ENCODE results near the gene C10orf53. TPM values are rescaled to one million over a fixed set of nuclear protein-coding genes. Genes with fewer than 3 reads are reported as not detected.

Gene C10orf53
- total and polyA plus RNA-seq, 12 donors: not detected

DNA sequence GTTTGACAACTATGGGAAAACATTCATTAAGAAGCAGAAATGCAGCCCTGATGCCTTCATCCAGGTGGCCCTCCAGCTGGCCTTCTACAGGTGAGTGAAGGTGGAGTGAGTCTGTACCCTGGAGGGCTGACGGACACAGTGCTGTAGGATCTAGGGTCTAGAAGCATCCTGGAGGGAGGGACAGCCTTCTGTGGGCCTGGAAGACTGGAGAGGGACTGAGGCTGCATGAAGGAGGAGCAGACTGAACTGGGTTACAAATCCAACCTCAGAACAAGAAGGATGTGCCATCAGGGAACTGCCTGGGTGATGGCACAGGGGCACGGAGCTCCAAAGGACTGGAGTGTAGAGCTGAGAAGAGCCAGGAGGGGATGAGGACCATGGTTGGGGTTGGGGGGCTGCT is 27.5 kb upstream of the C10orf53 start:
- TF ChIP-seq, protein P1, sequence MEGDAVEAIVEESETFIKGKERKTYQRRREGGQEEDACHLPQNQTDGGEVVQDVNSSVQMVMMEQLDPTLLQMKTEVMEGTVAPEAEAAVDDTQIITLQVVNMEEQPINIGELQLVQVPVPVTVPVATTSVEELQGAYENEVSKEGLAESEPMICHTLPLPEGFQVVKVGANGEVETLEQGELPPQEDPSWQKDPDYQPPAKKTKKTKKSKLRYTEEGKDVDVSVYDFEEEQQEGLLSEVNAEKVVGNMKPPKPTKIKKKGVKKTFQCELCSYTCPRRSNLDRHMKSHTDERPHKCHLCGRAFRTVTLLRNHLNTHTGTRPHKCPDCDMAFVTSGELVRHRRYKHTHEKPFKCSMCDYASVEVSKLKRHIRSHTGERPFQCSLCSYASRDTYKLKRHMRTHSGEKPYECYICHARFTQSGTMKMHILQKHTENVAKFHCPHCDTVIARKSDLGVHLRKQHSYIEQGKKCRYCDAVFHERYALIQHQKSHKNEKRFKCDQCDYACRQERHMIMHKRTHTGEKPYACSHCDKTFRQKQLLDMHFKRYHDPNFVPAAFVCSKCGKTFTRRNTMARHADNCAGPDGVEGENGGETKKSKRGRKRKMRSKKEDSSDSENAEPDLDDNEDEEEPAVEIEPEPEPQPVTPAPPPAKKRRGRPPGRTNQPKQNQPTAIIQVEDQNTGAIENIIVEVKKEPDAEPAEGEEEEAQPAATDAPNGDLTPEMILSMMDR (IDR thresholded peaks at IDR 0.05): no peak
- Histone ChIP-seq H3K9me3 (no peaks in the 10 kb centered on the region), H3K4me3 (no peak overlapping the region), H3K36me3 (no peaks in the 10 kb centered on the region), H3K27me3 (peaks cover 0 to 64% (median 16%) of the 10 kb centered on the region in 7 donors), H3K27ac (no peak overlapping the region), H3K4me1 (no peaks in the 10 kb centered on the region)
- DNase-seq (no peak), ATAC-seq (no peak)
- 58 to 68% methylated on average over 2 of the region's 2 CpGs for WGBS, 2 donors
- intact Hi-C loops (cut with DNase I): no loop called here

DNA sequence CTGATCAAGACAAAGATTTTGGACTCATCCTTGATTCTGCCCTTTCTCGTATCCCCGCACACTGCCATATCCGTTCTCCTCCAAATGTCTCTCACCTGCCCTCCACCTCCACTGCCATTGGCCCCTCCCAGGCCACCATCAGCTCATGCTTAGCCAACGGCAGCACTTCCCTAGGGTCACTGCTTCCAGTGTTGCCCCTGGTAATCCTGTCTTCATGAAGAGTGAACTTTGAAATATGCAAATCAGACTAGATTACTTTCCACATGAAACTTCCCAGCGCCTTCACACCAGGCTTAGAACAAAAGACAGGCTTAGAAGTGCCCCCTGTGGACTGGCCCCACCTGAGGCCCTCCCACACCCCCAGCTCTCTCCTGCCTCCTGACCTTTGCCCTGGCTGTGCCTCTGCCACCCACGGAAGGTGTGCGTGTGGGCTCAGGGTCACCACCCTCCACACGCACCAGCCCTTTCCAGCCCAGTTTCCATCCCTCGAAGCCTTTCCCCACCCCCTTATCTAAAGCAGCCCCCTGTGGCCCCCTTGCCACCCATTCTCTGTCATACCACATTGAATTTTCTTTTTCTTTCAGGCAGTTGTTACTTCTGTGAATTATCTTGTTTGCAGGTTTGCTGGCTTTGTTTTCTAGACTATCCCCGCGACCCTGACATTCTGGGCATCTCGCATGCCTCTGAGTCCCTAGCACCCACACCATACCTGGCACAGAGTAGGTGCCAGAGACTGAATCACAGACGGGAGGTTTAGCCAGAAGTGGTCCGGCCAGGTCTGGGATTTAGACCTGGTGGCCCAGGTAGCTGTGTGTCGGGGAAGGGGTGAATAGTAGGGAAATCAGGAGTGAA is 26.8 kb upstream of the C10orf53 start:
- H3K27me3 ChIP-seq: peaks cover 0 to 62% (median 16%) of the 10 kb centered on the region in 7 donors
- no peak overlapping the region for H3K27ac ChIP-seq
- ATAC-seq (no peak), DNase-seq (no peak)
- 71 to 76% methylated on average over 15 of the region's 15 CpGs for WGBS, 2 donors
- H3K4me1 ChIP-seq: no peaks in the 10 kb centered on the region
- no peak overlapping the region for H3K4me3 ChIP-seq
- H3K36me3 ChIP-seq: no peaks in the 10 kb centered on the region
- TF ChIP-seq, protein P1 (IDR thresholded peaks at IDR 0.05): no peak
- intact Hi-C loops (cut with DNase I): no loop called here
- H3K9me3 ChIP-seq: no peaks in the 10 kb centered on the region

DNA sequence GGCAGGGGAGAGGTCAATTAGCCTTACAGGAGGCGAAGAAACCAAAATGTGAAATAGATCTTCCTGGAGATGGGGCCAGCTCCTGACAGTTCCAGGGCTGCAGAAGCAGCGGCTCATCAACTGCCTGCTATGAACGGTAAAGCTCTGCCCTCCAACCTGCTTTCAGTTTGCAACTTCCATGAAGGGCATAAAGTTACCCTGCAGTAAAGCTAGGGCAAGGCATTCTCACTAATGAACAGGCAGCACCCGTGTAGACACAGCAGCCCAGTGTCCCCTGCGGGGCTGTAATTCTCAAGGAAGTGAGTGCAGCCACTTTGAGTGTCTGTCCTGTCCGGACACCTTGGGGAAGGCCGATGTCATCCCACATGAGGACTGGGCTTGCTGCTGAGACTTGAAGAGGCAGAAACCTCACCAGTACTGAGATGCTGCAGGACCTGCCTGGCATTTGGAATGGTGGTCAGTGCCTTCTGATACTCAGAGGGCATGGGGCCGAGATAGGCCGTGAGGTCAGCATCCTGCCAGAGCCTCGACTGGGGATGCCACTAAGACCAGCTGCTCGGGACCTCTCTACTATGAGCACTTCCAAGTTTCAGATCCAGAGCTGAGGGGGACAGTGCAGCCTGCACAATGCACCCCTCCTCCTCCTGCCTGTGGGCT is 26.1 kb upstream of the C10orf53 start:
- Histone ChIP-seq H3K27me3 (peaks cover 0 to 59% (median 16%) of the 10 kb centered on the region in 7 donors), H3K9me3 (peaks cover 0 to 6% (median 0%) of the 10 kb centered on the region in 11 donors), H3K36me3 (no peaks in the 10 kb centered on the region), H3K27ac (no peak overlapping the region), H3K4me1 (no peaks in the 10 kb centered on the region), H3K4me3 (no peak overlapping the region)
- no peak for ATAC-seq
- intact Hi-C loops (cut with DNase I): no loop called here
- 76 to 77% methylated on average over 11 of the region's 11 CpGs for WGBS, 2 donors
- no peak for DNase-seq
- TF ChIP-seq, protein P1 (IDR thresholded peaks at IDR 0.05): no peak

DNA sequence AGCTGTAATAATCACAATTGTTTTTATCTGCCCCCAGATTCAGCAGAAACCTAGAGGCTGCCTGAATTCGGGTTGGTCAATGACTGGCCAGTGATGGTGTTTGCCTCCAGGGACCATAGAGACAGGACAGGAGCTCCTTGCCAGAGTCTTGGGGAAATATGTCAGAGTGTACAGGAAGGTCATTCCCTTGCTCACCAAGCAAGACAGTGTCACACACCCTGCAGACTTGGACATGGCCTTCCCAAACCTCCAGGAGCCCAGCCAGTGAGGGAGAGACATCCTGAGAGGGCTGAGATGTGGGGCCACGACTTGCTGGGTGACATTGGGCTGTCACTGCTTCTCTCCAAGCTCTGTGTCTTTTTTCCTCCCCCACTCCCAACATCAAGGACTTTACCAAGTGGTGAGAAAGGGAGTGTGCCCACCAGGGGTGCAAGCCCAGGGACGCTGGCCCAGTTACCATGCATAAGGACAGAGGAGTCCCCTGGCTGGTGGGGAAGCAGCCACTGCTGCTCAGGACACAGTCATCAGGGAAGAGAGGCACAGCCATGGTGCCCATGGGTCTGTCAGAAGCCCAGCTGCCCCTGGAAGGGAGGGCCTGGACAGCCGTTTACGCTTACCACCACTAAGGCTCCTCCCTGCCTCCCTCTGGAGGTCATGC is 25.3 kb upstream of the C10orf53 start:
- H3K36me3 ChIP-seq: no peaks in the 10 kb centered on the region
- H3K27ac ChIP-seq: no peak overlapping the region
- H3K9me3 ChIP-seq: peaks cover 0 to 13% (median 2%) of the 10 kb centered on the region in 11 donors
- TF ChIP-seq, protein P1 (IDR thresholded peaks at IDR 0.05): no peak
- DNase-seq: no peak
- 48 to 49% methylated on average over 5 of the region's 5 CpGs for WGBS, 2 donors
- no peak for ATAC-seq
- no peak overlapping the region for H3K4me3 ChIP-seq
- no peaks in the 10 kb centered on the region for H3K4me1 ChIP-seq
- intact Hi-C loops (cut with DNase I): no loop called here
- peaks cover 0 to 58% (median 16%) of the 10 kb centered on the region in 7 donors for H3K27me3 ChIP-seq
